Esophagus squamous epithelium (tissue), 5 donors: ENCODE measurements around the gene POLD2. TPM values are rescaled to one million over a fixed set of nuclear protein-coding genes. Genes with fewer than 3 reads are reported as not detected.

Experiments
- DNase-seq: peaks from one replicate; lab custom pipeline; 2025; lab: John Stamatoyannopoulos, UW
- H3K27ac ChIP-seq, 4 donors: fragments of 200-600 bp; sonication (generic); one replicate each; pipeline ENCODE4 v1.5.1; 2016 to 2019; ENCODE audit warnings: mild to moderate bottlenecking in 1 of 4
- H3K27me3 ChIP-seq, 4 donors: fragments of 200-600 bp; sonication (generic); 1 replicate in 3 of 4; 2 replicates in 1 of 4; pipeline versions ENCODE4 v1.5.1 to v1.6.0; 2017 to 2021; ENCODE audit warnings: antibody characterized with exemption in 1 of 4
- H3K36me3 ChIP-seq, 3 donors: fragments of 200-600 bp; sonication (generic); one replicate each; pipeline ENCODE4 v1.5.1; 2016 to 2019
- H3K4me1 ChIP-seq, 3 donors: fragments of 200-600 bp; sonication (generic); one replicate each; pipeline ENCODE4 v1.5.1; 2017 to 2019
- H3K4me3 ChIP-seq, 4 donors: fragments of 200-600 bp; sonication (generic); 1 replicate in 3 of 4; 2 replicates in 1 of 4; pipeline ENCODE4 v1.5.1; 2016 to 2019; ENCODE audit warnings: mild to moderate bottlenecking in 2 of 4, moderate library complexity in 1 of 4
- H3K9me3 ChIP-seq, 3 donors: fragments of 200-600 bp; sonication (generic); one replicate each; pipeline ENCODE4 v1.5.1; 2016 to 2019
- POLR2A ChIP-seq, 4 donors: fragments of 450-650 bp; IDR thresholded peaks; one replicate each; pipeline ENCODE4 v1.6.1; 2017; ENCODE audit warnings: antibody characterized with exemption in 4 of 4, mild to moderate bottlenecking in 4 of 4, moderate library complexity in 3 of 4
- WGBS, 2 donors: methylation state at CpG; one replicate each; pipeline ENCODE4 v1.1.5; 2018; 5-methylcytosine and 5-hydroxymethylcytosine counted together
- intact Hi-C: fragments of 100-400 bp; cut with DNase I; formaldehyde crosslinking; loops from one replicate; pipeline ENCODE4 v1.15.0; 2022
- total RNA-seq, 4 donors: library from RNA; depleted of rRNA; stranded (reverse); fragments of >200 nt; gene quantifications; one replicate each; pipeline ENCODE4 v1.1.0, GENCODE V29; 2016
- TF ChIP-seq, protein P1 (sequence below), 6 experiments: fragments of 450-650 bp in 4 of 6; fragments of 200-600 bp in 2 of 6; sonication (generic) in 2 of 6; IDR thresholded peaks; one replicate each; pipeline ENCODE4 v1.5.1; 2016 to 2019; ENCODE audit warnings: antibody characterized with exemption in 6 of 6, mild to moderate bottlenecking in 4 of 6, moderate library complexity in 4 of 6
- donor health status: DM: yes; HTN: yes; CAD: no.

The POLD2 gene
- total RNA-seq, 4 donors from 2014 or later, result 71.2 to 164 (median 89.5) TPM

DNA sequence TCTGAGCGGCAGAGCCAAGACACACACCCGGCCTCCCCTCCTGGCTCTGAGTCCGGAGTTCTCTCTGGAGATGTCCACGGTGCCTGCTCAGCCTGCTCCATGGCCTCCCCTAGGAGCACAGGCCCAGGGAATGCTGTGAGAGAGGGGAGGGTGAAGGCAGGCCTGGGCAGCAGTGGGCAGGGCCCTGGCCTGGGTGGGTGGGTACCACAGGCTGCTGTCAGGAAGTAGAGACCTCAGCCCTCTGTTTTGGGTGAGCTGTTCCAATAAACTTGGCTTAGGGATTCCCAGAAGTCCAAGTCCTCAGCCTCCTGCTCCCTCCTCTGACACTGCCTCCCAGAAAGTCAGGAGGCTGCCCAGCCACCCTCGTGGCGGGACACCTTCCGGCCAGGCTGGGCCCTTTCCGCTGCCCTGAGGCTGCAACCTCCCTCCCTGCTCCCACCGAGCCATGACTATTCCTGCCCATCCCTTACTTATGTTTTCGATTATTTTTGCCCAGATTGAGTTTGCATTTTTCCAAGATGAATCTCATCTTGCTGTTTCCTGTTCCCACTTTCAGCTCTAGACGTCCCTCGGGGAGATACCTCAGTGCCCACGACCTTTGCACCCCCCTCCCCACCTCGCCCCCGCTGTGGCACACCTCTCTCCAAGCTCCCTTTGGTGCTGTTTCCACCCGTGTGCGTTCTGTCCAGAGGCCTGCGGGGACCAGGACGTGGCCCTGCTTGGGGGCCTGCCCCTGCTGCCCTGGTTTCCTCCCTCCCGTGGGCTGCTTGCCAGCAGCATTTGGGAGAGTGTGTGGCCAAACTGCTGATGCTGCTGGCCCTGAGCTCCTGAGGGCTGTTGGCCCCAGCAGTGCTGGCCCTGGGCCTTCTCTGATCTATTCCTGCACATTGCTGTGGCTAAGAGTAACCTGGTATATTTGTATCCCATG, 35.2 kb downstream of the POLD2 start:
- peaks cover 0 to 57% (median 23%) of the 10 kb centered on the region in 3 donors for H3K4me1 ChIP-seq
- no peaks in the 10 kb centered on the region for H3K36me3 ChIP-seq
- DNase-seq, result no peak
- TF ChIP-seq POLR2A (IDR thresholded peaks at IDR 0.05), result no peak
- TF ChIP-seq, protein P1, sequence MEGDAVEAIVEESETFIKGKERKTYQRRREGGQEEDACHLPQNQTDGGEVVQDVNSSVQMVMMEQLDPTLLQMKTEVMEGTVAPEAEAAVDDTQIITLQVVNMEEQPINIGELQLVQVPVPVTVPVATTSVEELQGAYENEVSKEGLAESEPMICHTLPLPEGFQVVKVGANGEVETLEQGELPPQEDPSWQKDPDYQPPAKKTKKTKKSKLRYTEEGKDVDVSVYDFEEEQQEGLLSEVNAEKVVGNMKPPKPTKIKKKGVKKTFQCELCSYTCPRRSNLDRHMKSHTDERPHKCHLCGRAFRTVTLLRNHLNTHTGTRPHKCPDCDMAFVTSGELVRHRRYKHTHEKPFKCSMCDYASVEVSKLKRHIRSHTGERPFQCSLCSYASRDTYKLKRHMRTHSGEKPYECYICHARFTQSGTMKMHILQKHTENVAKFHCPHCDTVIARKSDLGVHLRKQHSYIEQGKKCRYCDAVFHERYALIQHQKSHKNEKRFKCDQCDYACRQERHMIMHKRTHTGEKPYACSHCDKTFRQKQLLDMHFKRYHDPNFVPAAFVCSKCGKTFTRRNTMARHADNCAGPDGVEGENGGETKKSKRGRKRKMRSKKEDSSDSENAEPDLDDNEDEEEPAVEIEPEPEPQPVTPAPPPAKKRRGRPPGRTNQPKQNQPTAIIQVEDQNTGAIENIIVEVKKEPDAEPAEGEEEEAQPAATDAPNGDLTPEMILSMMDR (IDR thresholded peaks at IDR 0.05), result no peak
- H3K9me3 ChIP-seq, result no peaks in the 10 kb centered on the region
- H3K27ac ChIP-seq, result peak overlapping the region; percentile 69 to 93 (median 81)
- H3K4me3 ChIP-seq, result no peak overlapping the region
- WGBS, 2 donors, result 46 to 63% methylated on average over 14 to 19 of the region's 20 CpGs
- H3K27me3 ChIP-seq, result no peaks in the 10 kb centered on the region
- intact Hi-C loops, result no loop called here

DNA sequence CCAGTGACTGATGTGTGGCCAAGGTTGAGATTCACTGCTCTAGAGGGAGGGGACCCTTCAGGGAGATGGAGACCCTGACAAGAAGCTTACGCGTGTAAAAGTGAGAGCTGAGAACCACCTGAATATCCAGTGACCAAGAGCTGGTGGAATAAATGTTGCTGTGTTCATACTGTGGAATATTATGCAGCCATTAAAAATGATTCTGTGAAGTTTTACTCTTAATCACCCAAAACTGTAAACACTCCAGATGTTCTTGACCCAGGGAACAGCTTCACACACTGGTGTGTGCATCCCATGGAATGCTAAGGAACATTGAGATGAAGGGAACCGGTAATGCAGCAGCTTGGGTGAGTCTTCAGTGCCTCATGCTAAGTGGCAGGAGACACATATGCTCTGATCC, 36.7 kb downstream of the POLD2 start:
- WGBS, 2 donors, result 93 to 97% methylated on average over 3 of the region's 3 CpGs

DNA sequence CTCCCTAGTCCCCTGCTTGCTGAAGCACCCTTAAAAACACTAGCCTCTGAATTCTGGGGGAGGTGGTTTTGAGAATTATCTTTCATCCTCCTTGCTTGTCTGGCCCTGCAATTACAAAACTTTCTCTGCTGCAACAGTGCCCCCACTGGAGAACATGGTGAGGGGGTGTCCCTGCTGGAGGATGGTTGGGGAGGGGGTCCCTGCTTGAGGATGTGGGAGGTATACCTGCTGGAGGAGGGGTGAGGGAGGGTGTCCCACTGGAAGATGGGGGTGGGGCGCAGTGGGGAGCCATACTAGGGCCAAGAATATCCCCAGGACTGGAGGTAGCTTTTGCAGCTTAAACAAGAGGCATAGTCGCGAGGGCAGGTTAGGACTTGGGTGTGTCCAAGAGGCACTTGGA, 37.8 kb downstream of the POLD2 start:
- Histone ChIP-seq H3K4me1 (peaks cover 0 to 70% (median 35%) of the 10 kb centered on the region in 3 donors), H3K27ac (peak overlapping the region in 3 of 4 donors; percentile 14 to 57 (median 29)), H3K27me3 (no peaks in the 10 kb centered on the region), H3K36me3 (peaks cover under 1 to 3% (median 3%) of the 10 kb centered on the region in 3 donors), H3K9me3 (no peaks in the 10 kb centered on the region), H3K4me3 (no peak overlapping the region)
- intact Hi-C loops, result no loop called here
- TF ChIP-seq, protein P1 (IDR thresholded peaks at IDR 0.05), result peak in 1 of 6 experiments; percentile 11
- TF ChIP-seq POLR2A (IDR thresholded peaks at IDR 0.05), result no peak
- no peak for DNase-seq
- 60 to 72% methylated on average over 3 of the region's 3 CpGs for WGBS, 2 donors

More for the DNA sequence above, 36.7 kb downstream of the POLD2 start:
- Histone ChIP-seq H3K4me3 (no peak overlapping the region), H3K36me3 (no peaks in the 10 kb centered on the region), H3K9me3 (no peaks in the 10 kb centered on the region), H3K4me1 (peaks cover 0 to 65% (median 24%) of the 10 kb centered on the region in 3 donors), H3K27me3 (no peaks in the 10 kb centered on the region), H3K27ac (peak overlapping the region in 3 of 4 donors; percentile 78 to 93 (median 84))
- intact Hi-C loops, result no loop called here
- TF ChIP-seq, protein P1 (IDR thresholded peaks at IDR 0.05), result no peak
- no peak for TF ChIP-seq POLR2A (IDR thresholded peaks at IDR 0.05)
- DNase-seq, result no peak

DNA sequence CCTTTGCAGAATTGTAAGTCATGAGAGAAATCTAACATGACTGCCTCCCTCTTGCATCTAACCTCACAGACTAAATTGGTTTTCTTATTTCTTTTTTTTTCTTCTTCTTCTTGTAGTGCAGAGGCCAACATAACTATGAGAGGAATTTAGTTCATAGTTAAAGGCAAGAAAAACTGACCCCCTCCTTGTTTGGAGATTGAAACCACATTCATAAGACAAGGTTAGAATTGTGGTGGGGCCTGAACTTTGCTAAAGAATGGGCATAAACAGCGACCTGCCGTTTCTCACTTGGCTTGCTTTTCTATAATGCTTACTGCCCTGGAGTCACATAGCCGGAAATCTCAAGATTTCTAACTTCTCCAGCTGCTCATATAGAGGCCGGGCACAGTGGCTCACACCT, 38.6 kb downstream of the POLD2 start:
- H3K9me3 ChIP-seq, result no peaks in the 10 kb centered on the region
- intact Hi-C loops, result no loop called here
- 57 to 67% methylated on average over 3 to 4 of the region's 4 CpGs for WGBS, 2 donors
- no peak for DNase-seq
- H3K36me3 ChIP-seq, result peaks cover 9 to 11% (median 11%) of the 10 kb centered on the region in 3 donors
- H3K4me3 ChIP-seq, result no peak overlapping the region
- TF ChIP-seq, protein P1 (IDR thresholded peaks at IDR 0.05), result no peak
- no peak for TF ChIP-seq POLR2A (IDR thresholded peaks at IDR 0.05)
- peaks cover 0 to 70% (median 42%) of the 10 kb centered on the region in 3 donors for H3K4me1 ChIP-seq
- no peaks in the 10 kb centered on the region for H3K27me3 ChIP-seq
- H3K27ac ChIP-seq, result peak overlapping the region in 2 of 4 donors; percentile 91 to 96

DNA sequence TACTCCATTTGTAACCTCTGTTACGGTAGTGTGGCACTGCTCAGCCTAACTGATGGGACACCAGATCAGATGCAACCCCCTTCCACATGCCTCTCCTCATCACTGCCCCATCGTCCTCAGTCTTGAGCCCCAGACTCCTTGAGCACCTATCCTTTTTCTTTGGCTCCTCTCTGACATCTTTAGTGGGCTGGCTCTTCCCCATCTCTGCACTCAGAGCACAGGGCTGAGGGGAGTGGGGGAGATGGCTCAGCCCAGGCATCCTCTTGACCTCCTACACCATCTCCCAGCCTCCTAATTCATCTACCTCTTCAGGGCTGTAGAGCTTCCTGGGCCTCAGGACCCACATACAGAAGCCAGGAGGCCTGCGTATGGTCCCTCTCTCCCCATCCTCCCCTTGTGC, 39.6 kb downstream of the POLD2 start:
- peak overlapping the region in 3 of 4 donors; percentile 90 to 96 (median 91) for H3K27ac ChIP-seq
- peaks cover 0 to 70% (median 35%) of the 10 kb centered on the region in 3 donors for H3K4me1 ChIP-seq
- intact Hi-C loops, result no loop called here
- 89 to 100% methylated on average over 3 of the region's 3 CpGs for WGBS, 2 donors
- no peaks in the 10 kb centered on the region for H3K27me3 ChIP-seq
- DNase-seq, result no peak
- no peak overlapping the region for H3K4me3 ChIP-seq
- H3K36me3 ChIP-seq, result peaks cover 10 to 20% (median 19%) of the 10 kb centered on the region in 3 donors
- H3K9me3 ChIP-seq, result no peaks in the 10 kb centered on the region
- TF ChIP-seq, protein P1 (IDR thresholded peaks at IDR 0.05), result no peak
- no peak for TF ChIP-seq POLR2A (IDR thresholded peaks at IDR 0.05)
